GM12875 (cell line): ENCODE results near the gene SLC22A23.
A peak's percentile ranks its signal among the peaks of the same experiment; 100 is the strongest.

Source experiments
- H3K4me3 ChIP-seq: one replicate; pipeline ENCODE4 v1.5.1; 2011; ENCODE audit warnings: low read depth, low read length, control low read depth
- CTCF ChIP-seq: IDR thresholded peaks from 2 replicates; pipeline ENCODE4 v1.5.1; 2011; ENCODE audit warnings: low read depth, mild to moderate bottlenecking, control low read depth, inconsistent platforms, low read length, moderate library complexity, borderline replicate concordance; ENCODE audit not compliant: insufficient read depth

SLC22A23 gene

GRCh38 chr6:3414327-3415081, 42.3 kb downstream of the SLC22A23 start:
- H3K4me3 ChIP-seq = no peak overlapping the region
- no peak for TF ChIP-seq CTCF

GRCh38 chr6:3413592-3413991, 43.3 kb downstream of the SLC22A23 start:
- H3K4me3 ChIP-seq = no peak overlapping the region
- no peak for TF ChIP-seq CTCF

- TF ChIP-seq CTCF = no peak
- no peak overlapping the region for H3K4me3 ChIP-seq
These were observed 43.9 kb downstream of the SLC22A23 start for GRCh38 chr6:3412779-3413500.

- TF ChIP-seq CTCF = no peak
- no peak overlapping the region for H3K4me3 ChIP-seq
These were observed 44.7 kb downstream of the SLC22A23 start for GRCh38 chr6:3411967-3412778.

- TF ChIP-seq CTCF = peak; percentile 74
- no peak overlapping the region for H3K4me3 ChIP-seq
These were observed 46.2 kb downstream of the SLC22A23 start for GRCh38 chr6:3410385-3411360.

GRCh38 chr6:3409699-3410384, 47.0 kb downstream of the SLC22A23 start:
- TF ChIP-seq CTCF = no peak
- H3K4me3 ChIP-seq = no peak overlapping the region
